Activated T-cell treated with anti-CD3 and anti-CD28 coated beads for 4 hours (primary cell): ENCODE results near the gene AK8.
"Not testable (repeated sequence)": the region's sequence is repeated elsewhere in the genome, so short reads cannot be mapped to it uniquely, and the experiment has no call there.

Experiments
- DNase-seq: peaks from one replicate; pipeline ENCODE4 v3.0.0-alpha.2; 2020

Gene AK8

DNA sequence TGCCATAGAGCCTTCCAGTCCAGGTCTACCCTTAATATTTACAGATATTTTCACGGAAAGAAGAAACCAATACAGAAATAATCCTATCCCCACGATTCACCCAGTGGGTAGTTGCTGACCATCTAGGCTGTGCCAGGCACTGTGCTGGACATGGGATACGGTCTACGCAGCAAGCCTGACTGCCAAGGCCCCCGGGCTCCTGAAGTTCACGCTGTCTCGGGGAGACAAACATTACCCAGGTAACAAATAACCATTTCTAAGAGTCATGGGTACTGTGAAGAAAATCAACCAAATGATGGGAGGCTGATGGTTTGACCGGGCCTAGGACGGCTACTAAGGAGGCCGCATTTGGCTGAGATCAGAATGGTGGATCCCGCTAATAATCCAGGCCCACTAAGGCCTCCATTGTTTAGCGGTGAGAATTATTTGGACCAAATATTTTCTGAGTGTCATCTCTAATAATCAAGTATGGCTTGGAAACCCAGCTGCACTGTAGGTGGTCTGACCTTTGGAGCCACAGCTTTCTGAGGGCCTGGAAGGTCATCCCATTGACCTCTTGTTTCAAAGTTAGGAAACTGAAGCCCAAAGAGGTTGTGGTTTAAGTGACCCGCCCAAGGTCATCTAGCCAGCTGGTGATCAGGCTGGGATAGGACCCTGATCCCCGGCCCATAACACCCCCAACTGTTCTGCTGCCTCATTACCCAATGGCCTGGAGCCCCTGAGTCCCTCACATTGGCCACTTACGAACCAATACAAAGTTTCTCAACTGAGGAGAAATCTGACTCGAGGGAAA is 82.4 kb downstream of the AK8 start:
- DNase-seq, result no peak

DNA sequence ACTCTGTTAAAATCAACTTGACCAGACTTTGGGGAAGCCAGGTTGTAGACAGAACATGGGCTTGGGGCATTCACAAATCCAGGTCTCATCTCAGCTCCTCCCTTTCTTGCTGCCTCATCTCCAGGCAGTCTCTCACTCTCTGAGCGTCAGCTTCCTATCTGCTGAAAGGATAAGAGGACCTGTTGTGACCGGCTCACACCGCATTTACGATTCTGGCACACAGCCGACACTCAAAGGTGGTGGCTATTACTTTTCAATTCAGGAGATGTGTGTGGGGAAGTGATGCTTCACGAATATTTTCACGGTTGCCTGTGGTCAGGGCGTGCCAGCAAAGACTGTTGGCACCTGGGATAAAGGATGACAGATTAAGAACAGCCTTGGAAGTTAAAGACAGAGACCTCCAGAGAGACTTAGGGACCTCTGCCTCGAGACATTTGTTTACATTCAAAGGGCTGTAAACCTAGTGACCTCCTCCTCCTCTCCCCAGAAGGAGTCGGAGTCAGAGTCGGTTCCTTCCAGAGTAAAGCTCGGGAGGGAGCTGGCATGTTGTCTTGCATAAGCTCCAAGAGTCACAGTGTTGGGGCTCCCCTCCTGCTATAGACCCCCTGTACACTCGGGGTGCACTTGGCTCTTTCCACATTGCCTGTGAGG is 83.2 kb downstream of the AK8 start:
- DNase-seq, result no peak

DNA sequence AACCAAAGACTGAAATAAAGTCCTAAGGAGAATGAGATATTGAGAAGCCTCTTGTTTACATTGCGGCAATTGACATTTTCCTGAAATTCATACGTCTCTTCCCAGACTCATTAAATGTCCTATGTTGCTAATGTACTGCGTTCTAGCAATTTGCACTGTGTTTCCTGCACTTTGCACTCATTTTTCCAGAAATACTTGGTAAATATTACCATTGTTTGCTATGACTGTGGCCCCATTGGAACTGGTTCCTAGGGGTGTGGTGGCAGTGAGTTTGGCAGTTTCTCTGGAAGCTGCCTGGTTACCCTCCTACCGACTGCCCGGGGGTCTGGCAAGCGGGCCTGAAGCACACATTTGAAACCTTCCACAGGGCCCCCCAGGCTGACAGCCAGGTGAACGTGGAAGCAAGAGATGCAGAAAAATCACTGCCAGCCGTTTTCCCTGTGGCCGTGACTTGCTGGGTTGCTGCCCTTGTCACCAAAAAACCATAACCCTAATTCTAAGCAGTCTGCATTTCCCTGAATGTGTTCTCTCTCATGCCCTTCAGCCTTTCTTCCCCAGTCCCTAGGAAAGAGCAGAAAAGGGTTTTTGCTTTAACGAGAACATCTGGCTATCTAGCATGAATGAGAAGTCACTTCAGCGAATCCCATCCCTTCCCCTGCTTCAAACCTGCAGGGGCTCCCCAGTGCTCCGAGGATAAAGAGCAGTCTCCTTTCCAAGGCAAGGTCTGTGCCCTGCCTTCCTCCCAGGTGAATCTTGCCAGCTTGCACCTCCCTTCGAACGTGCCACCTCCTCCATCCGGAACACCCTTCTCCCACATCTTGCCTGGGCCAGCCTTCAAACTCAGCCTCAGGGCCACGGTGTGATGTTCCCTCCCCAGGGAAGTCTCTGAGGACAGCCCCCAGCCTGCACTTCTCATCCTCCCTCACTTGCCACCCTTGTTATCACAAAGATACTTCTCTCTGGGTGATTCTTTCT is 84.2 kb downstream of the AK8 start:
- DNase-seq, result no peak

DNA sequence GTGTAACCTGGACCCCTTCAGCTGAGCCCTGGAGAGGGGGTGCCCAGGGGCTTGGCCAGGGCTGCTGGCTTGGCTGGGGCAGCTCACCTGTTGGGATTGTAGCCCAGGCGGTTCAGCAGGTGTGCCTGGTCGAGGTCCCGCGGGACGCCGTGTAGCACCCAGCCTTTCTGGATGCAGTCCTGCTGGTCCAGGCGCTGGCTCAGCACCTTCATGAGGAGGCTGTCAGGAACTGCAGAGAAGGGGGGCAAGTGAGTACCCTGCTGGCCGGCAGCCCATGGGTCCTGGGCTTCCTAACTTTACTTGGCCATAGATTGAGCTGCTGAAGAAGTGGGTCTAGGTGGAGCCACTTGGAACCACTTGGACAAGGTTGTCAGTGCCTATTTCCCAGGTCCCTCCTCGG is 85.5 kb downstream of the AK8 start:
- no peak for DNase-seq

DNA sequence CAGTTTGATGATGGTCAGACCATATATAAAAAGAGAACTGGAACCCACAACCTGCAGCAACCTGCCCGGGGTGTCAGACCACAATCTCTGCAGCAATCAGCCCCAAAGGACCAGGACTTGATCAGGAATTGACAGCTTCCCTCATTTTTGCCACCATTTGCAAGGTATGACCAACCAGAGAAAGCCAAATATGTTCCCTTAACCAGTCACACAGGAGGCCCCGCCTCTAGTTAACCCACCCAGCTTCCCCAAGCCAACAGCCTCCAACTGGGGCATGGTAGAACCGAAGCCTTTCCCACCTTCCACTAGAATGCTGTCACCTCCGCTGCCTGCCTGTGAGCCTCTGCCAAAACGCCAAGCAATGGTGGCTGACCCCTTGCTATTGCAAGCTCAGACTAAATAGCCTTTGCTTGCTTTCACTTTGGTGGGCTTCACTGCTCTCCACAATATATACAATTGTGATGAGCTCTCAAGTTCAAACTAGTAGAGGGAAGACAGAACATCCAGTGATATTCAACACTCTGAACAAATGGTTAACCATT is 86.3 kb downstream of the AK8 start:
- no peak for DNase-seq

DNA sequence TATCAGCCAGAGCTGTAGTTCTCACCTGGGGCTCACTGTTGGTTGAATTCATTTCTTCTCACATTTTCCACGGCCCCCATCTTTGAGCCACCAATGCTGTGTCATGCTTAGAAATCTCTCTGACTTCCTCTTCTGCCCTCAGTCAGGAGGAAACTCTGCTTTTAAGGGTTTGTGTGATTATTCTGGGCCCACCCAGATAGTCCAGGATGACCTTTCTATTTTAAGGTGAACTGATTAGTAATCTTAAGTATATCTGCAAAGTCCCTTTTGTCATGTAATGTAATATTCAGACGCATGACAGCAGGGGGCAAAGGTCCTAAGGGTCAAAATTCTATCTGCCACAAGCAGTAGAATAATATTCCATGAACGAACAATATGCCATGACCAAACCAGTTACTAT is 88.4 kb downstream of the AK8 start:
- DNase-seq, result no peak

DNA sequence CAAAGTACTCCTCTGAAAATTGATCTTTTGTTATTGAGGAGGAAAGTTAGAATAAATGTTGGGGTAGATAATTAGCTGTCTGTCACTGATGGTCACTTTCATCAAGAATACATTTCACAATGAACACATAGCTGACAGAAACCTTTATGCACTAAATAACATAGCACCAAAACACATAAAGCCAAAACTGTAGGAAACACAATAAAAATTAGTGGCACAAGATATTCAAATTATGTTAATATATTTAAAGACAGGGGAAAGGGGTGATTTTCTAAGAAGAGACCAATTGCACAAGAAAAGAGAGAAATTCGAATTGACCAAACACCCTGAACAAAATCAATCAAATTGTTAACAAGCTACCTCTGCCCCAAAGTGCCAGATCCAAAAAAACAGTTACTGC is 89.7 kb downstream of the AK8 start:
- DNase-seq, result no peak

DNA sequence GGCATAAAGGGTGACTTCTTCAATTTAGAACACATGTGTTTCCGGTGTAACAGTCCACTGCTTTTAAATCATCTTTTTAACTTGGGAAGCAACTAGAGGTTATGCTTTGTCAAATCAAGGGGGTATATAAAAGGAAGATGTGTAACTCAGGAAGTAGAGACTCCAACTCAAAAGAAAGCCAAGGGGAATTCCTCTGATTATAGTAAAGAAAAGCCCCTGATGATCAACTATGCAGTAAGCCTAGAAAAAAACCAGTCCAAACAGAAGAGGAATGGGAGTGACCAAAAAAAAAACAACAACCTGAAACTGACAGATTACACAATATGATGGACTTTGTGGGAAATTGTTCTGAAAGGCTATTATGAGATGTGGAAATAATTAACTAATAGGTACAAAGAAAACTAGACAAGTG is 90.3 kb downstream of the AK8 start:
- no peak for DNase-seq

DNA sequence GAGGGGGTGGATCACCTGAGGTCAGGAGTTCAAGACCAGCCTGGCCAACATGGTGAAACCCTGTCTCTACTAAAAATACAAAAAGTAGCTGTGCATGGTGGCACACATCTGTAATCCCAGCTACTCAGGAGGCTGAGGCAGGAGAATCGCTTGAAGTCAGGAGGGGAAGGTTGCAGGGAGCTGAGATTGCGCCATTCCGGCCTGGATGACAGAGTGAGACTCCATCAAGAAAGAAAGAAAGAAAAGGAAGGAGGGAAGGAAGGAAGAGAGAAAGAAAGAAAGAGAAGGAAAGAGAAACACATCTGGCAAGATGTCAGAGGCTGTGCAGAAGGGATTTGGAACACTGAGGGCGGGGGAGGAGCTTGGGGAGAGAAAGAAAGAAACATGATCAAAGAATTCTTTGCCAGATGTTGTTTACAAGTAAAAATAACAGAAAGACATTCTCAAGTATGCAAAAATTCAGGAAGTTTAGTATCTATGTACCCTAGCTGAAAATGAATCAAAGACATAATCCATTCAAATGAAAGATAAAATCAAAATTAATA is 93.7 kb downstream of the AK8 start:
- DNase-seq, result no peak

DNA sequence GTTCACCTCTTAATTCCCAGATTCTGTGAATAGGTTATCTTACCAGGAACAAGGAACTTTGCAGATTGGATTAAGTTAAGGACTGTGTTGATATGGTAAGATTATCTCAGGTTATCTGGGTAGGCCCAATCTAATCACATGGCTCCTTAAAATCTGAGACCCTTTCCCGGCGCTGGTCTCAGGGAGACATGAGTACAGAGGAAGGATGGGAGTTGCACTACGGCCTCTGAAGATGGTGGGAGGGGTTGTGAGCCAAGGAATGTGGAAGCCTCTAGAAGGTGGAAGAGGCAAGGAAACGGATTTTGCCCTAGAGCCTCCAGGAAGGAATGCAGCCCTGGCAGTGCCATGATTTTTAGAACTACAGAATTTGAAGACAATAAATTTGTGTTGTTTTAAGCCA is 95.1 kb downstream of the AK8 start:
- no peak for DNase-seq

DNA sequence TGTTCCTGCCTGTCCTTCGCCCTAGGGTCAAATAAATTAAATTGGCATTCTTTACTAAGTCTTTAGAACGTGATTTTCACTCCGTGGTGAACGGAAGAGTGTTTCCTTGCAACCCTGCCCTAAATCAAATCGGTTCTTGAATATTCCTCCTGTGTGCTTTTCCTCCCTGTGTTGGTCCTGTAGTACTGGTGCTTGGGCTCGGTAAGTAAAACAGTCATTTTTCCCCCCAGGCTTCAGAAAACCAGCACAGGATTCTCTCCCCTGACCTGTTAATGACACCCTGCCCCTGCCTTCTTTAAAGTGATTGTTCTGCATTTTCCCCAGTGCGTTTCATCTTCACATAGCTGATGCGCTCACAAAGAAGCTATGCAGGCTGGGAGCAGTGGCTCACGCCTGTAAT is 96.0 kb downstream of the AK8 start:
- DNase-seq, result no peak

DNA sequence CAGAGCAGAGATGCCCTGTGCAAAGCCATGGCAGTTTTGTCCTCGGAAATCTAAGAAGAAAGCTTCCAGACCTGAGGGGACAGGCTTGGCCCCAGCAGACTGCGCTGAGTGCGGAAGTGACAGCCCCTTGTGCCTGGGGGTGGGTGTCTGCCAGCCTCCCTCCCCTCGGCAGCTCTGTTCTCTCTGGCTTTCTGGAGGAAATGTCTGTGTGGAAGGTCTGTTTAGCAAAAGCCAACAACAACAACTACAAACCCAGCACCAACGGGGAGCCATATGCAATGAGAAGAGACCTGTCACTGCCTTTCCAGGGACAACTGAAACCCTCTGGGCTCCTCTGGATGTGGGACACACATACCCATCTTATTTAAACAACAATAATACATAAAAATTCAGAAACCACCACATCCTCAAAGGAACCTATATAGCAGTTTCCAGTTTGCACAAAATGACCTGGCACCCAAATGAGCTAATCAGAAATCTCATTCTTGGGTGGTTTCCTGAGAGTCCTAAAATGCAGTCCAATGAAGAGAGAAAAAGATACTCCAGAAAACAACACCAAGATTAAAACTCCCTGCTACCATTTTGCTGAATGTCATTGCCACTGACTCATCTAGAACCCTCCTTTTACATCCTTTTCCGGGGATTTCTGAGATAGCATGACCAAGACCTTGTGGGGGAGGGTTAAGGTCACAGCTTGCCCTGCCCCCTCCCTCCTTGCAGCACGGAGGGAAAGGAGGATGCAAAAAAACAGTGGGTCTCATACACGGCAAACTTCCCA is 97.7 kb downstream of the AK8 start:
- no peak for DNase-seq

DNA sequence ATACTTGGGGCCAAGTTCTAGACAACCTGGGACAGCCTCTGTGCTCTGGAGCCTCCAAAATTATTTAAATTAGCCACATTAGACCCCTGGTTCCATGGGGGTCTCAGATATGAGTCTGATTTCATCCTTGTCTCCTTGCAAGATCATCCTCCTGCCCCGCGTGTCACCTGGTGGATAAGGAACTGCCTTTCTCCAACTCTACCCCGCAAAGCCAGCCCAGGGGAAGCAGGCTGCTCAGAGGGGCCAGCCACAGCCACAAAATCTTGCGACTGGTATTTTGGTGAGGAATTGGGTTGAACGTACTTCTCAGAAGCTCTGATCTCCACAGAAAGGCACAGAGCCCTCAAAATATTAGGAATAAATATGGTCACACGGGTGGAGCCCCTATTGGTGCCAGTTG is 101.2 kb downstream of the AK8 start:
- DNase-seq, result no peak

DNA sequence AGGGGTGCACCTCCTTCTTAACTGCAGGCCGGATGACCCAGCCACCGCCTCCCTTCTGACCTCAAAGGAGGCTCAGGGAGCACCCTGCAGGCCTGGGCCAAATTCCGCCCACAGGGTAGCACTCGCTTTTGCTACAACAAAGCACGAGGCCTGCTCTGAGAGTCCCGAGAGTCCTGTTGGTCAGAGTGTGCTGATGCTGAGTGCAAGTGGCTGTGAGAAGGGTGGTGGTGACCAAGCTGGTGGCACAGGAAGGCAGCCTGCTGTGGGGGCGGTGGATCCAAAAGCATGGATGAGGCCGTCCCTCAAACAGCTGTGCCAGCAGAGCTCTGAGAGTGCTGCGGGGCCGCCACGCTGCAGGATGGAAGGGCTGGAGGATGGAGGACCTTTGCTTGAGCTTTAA is 101.8 kb downstream of the AK8 start:
- no peak for DNase-seq

DNA sequence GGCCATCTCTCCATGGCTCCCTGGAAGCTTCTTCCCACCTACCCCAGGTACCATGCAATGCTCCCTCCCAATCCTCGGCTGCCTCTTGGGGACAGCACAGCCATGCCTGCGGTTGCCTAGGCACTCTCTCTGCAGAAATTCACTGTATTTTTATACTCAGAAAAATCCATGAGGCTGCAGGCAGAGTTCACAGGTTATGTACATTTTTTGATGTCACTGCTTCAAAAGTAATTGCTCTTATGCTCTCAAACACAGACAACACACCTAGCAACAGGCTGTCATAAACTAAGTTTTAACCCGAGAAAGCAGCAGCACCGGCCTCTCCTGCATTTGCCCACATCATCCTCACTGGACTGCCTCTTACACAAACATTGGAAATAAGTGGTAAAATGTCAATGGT is 102.4 kb downstream of the AK8 start:
- DNase-seq, result no peak

DNA sequence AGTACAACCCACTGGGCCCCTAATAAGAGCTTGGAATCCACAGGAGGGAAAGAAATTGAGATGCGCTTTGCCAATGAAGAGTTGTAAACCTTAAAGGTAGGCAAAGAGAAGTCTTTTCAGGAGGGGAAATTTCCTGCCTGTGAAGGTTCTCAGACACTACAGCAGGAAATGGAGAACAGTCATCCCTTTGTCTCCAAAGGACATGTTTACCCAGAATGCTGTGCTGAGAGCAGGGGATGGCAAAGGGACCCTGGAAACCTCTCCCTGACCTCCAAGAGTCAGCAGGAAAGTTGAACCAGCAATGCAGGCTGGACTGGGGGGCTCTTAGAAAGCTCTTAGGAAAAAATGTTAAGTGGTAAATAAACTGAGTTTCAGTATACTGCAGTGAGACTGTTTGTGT is 103.2 kb downstream of the AK8 start:
- DNase-seq, result no peak

DNA sequence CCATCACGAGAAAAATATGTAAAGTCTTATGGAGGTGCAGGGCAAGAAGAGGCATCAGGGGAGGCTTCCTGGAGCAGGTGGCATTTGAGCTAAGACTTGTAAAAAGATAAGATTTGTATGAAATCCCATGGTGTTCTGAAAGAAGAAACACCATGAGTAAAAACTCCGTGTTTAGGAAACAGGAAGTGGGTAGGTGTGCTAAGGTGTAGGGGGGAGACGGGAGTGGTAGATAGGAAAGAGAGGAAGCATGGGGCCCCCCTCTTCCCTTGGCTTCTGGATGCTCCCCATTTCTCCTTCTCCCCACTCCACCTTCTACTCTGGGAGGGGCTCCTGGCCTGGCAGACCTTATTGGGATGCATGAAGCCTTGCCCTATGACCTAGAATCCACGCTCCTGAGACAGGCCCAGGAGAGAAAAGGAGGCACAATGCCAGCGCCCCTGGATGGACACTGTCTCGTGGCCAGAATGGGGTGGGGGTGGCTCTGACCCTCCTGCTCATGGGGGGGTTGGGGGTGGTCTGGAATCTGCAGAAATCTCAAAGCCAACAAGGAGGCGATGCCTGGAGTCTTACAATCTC is 104.2 kb downstream of the AK8 start:
- no peak for DNase-seq

DNA sequence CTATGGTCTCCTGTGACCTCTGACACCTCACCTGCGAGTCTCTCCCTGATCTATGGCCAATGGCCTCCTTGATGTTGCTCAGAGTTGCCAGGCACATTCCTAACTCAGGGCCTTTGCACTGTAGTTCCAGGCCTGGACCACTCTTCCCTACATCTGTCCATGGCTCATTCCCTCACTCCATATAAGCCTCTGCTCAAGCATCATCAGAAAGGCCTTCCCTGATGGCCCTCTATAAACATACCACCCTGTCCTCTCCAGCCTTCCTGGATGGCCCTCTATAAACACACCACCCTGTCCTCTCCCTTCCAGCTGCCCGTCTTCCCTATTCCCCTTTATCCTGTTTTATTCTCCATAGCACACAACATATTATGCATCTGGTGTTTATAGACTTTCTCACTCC is 105.0 kb downstream of the AK8 start:
- no peak for DNase-seq

DNA sequence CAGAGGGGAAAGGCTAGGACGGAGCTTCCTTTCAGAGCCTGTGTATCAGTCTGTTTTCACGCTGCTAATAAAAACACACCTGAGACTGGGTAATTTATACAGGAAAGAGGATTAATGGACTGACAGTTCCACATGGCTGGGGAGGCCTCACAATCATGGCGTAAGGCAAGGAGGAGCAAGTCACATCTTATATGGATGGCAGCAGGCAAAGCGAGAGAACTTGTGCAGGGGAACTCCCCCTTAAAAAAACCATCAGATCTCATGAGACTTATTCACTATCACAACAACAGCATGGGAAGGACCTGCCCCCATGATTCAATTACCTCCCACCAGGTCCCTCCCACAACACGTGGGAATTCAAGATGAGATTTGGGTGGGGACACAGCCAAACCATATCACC is 106.3 kb downstream of the AK8 start:
- not testable (repeated sequence) for DNase-seq

DNA sequence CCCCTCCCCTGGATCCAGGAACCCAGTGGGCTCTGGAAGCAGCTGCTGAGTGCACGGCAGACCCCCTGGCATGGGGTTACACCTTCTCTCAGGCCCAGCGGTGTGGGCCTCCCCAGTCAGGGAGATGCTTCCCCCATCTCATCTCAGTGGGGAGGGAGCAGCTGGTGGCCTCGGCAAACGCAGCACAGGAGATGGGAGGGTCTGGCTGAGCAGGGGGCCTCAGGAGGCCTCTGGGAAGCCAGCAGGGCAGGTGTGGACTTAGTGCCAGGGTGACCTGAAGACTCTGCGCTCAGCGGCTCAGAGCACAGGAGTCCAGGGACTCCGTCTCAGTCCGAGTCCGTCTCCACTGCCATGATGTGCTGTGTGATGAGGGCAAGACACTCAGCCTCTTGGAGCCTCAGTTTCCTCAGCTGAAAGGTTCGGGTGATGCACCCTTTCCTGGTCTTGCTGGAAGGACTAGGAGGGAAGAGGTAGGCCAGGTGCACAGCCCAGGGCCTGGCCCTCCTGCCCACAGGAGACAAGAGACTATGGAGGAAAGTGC is 107.2 kb downstream of the AK8 start:
- DNase-seq, result no peak
